GM12875 (cell line): Measurements from ENCODE around the gene RASSF7.
"Not testable (repeated sequence)": the region's sequence is repeated elsewhere in the genome, so short reads cannot be mapped to it uniquely, and the experiment has no call there.

ENCODE experiments used
- H3K4me3 ChIP-seq: one replicate; pipeline ENCODE4 v1.5.1; 2011; ENCODE audit warnings: low read depth, low read length, control low read depth
- CTCF ChIP-seq: IDR thresholded peaks from 2 replicates; pipeline ENCODE4 v1.5.1; 2011; ENCODE audit warnings: low read depth, mild to moderate bottlenecking, control low read depth, inconsistent platforms, low read length, moderate library complexity, borderline replicate concordance; ENCODE audit not compliant: insufficient read depth

Gene RASSF7

DNA sequence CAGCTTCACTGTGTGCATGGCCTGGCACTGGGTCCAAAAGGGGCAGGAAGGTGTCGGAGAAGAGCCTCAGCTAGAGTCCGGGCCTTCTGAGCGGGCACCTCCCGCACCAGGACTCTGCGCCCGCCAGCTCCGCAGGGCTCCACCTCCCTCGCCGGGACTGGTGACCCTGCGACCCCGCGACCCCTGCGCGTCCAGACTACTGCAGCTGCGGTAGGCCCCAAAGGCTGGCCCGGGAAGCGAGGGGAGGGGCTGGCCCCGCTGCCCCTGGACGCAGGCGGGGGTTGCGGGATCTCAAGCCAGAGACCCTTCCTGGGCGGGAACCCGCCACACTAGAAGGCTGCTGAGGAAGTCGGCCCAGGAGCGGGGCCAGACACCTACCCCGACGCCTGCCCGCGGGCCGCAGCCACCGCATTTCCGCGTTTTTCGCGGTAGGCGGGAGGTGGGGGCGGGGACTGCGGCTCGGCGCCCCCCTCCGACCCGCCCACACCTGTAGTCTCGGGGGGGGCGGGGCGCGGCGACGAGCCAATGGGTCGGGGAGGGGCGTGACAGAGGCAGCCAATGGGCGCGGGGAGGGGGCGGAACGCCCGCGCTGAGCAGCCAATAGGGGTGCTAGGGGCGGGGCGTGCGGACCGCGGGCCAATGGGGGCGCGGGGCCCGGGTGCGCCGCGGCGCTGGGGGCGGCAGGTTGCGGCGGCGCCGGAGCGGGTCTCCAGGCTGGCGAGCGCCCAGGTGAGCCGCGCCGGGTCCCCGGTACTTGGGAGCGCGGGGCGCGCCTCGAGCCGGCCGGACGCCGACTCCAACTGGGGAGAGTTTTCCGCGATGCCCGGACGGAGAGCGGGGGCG lies at the start of gene RASSF7, which contains the start of gene LMNTD2:
Gene RASSF7 (plus strand): TSS at position 666 of the 843 bp plus-strand sequence. CDS start 799 bp downstream, outside the sequence.
Gene LMNTD2 (minus strand): TSS at position 434 of the 843 bp plus-strand sequence. CDS start 22 bp downstream, at position 412.
- H3K4me3 ChIP-seq, result peak within 1 kb of the TSS; percentile 70
- TF ChIP-seq CTCF, result no peak

GRCh38 chr11:512761-513595 lies 47.8 kb upstream of the RASSF7 start:
- H3K4me3 ChIP-seq, result no peak overlapping the region
- TF ChIP-seq CTCF, result no peak

DNA sequence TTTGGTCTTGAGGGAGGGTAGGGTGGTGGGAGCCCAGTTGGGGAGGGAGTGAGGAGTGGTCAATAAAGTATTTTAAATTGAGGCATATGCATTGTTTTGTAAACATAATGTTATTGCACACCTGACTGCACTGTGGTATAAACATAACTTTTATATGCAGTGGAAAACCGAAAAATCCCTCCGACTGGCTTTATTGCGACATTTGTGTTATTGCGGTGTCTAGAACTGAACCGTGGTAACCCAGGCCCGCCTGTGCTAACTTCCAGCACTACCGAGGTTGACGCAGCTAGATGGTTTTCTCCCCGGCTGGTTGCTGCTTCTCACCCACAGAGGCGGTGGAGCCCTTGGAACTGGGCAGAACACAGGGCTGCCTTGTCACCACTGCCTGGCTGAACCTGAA lies 46.2 kb upstream of the RASSF7 start:
- H3K4me3 ChIP-seq, result no peak overlapping the region
- TF ChIP-seq CTCF, result no peak

- H3K4me3 ChIP-seq, result no peak overlapping the region
- TF ChIP-seq CTCF, result no peak
These were observed 45.6 kb upstream of the RASSF7 start for GRCh38 chr11:515131-515530.

GRCh38 chr11:516400-516799 lies 44.4 kb upstream of the RASSF7 start:
- TF ChIP-seq CTCF, result no peak
- H3K4me3 ChIP-seq, result no peak overlapping the region

DNA sequence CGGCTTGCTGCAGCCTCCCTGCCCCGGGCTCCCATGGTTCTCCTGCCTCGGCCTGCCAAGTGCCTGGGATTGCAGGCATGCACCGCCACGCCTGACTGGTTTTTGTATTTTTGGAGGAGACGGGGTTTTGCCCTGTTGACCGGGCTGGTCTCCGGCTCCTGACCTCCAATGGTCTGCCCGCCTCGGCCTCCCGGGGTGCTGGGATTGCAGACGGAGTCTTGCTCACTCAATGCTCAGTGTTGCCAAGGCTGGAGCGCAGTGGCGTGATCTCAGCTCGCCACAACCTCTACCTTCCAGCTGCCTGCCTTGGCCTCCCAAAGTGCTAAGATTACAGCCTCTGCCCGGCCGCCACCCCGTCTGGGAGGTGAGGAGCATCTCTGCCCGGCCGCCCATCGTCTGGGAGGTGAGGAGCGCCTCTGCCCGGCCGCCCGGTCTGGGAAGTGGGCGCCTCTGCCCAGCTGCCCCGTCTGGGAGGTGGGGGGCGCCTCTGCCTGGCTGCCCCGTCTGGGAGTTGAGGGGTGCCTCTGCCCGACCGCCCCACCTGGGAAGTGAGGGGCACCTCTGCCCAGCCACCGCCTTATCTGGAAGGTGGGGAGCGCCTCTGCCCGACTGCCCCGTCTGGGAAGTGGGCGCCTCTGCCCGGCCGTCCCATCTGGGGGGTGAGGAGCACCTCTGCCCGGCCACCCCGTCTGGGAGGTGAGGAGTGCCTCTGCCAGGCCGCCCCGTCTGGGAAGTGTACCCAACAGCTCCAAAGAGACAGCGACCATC lies 43.7 kb upstream of the RASSF7 start:
- H3K4me3 ChIP-seq, result not testable (repeated sequence)

- H3K4me3 ChIP-seq, result peak overlapping the region; percentile 21
- peak; percentile 94 for TF ChIP-seq CTCF
These were observed 42.1 kb upstream of the RASSF7 start for GRCh38 chr11:518463-519202.
